D341Med (cell line): ENCODE results near the gene TMEM231.
"Not testable (repeated sequence)": the region's sequence is repeated elsewhere in the genome, so short reads cannot be mapped to it uniquely, and the experiment has no call there.

Experiments used
- DNase-seq: peaks from one replicate; pipeline ENCODE4 v3.0.0; 2012; ENCODE audit warnings: low spot score

The TMEM231 gene

GRCh38 chr16:75532142-75532765, 23.8 kb downstream of the TMEM231 start:
- DNase-seq = no peak

- no peak for DNase-seq
Observed at GRCh38 chr16:75529959-75530358, 26.1 kb downstream of the TMEM231 start.

- no peak for DNase-seq
Observed at GRCh38 chr16:75529056-75529905, 26.8 kb downstream of the TMEM231 start.

- DNase-seq = no peak
Observed at GRCh38 chr16:75527825-75528299, 28.2 kb downstream of the TMEM231 start.

GRCh38 chr16:75526032-75526790, 29.8 kb downstream of the TMEM231 start:
- no peak for DNase-seq

- DNase-seq = no peak
Observed at GRCh38 chr16:75519175-75519574, 36.9 kb downstream of the TMEM231 start.

- DNase-seq = peak; percentile 59
Observed at GRCh38 chr16:75516189-75516966, 39.7 kb downstream of the TMEM231 start.

- DNase-seq = no peak
Observed at GRCh38 chr16:75514296-75514695, 41.8 kb downstream of the TMEM231 start.

GRCh38 chr16:75506574-75506973, 49.5 kb downstream of the TMEM231 start:
- DNase-seq = no peak

GRCh38 chr16:75506107-75506506, 49.9 kb downstream of the TMEM231 start:
- DNase-seq = no peak

GRCh38 chr16:75503801-75504200, 52.3 kb downstream of the TMEM231 start:
- no peak for DNase-seq

- DNase-seq = no peak
Observed at GRCh38 chr16:75502916-75503605, 53.0 kb downstream of the TMEM231 start.

- not testable (repeated sequence) for DNase-seq
Observed at GRCh38 chr16:75501820-75502219, 54.2 kb downstream of the TMEM231 start.

- DNase-seq = no peak
Observed at GRCh38 chr16:75501359-75501758, 54.7 kb downstream of the TMEM231 start.

GRCh38 chr16:75498605-75499322, 57.3 kb downstream of the TMEM231 start:
- DNase-seq = not testable (repeated sequence)

- DNase-seq = no peak
Observed at GRCh38 chr16:75497558-75497957, 58.5 kb downstream of the TMEM231 start.

GRCh38 chr16:75495076-75495674, 60.9 kb downstream of the TMEM231 start, which contains the start of gene CHST6:
TSS of gene CHST6 (minus strand) at chr16:75495441. CDS start at chr16:75479828, 15,613 bp downstream.
- DNase-seq = no peak

GRCh38 chr16:75494661-75495075, 61.4 kb downstream of the TMEM231 start:
- DNase-seq = no peak

- DNase-seq = no peak
Observed at GRCh38 chr16:75494184-75494583, 61.9 kb downstream of the TMEM231 start.

- peak; percentile 79 for DNase-seq
Observed at GRCh38 chr16:75491876-75492275, 64.2 kb downstream of the TMEM231 start.
